Hepatocyte (in vitro differentiated cells): ENCODE results near the gene NPR3.

ENCODE experiments used
- EZH2phosphoT487 ChIP-seq: fragments of 200-600 bp; sonication (generic); IDR thresholded peaks from one replicate; pipeline ENCODE4 v1.6.1; 2018; ENCODE audit warnings: antibody characterized with exemption, mild to moderate bottlenecking, low read depth, moderate library complexity; ENCODE audit not compliant: unreplicated experiment, severe bottlenecking
- TF ChIP-seq, protein P1 (sequence below): fragments of 200-600 bp; sonication (generic); IDR thresholded peaks from 2 replicates; pipeline ENCODE4 v1.5.1; 2016; ENCODE audit warnings: antibody characterized with exemption, mild to moderate bottlenecking; ENCODE audit not compliant: poor library complexity

DNA sequence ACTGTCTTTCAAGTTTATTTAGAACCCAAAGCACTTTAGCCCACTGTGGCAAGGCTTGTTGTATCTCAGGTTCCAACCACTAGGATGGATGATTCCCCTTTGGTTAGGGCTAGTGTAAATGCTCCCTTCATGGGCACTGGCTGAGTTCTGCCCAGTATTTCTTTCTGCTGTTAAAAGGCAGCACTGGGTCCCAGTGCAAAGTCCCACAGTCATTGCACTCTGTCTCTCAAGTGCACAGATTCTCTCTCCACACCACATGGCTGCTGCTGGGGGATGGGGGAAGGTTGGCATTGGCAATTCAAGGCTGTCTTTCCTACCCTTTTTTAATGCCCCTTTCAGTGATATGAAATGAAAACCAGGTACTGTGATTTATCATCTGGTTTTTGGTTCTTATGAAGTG lies 7.2 kb upstream of the NPR3 start:
- no peak for TF ChIP-seq EZH2phosphoT487
- TF ChIP-seq, protein P1, sequence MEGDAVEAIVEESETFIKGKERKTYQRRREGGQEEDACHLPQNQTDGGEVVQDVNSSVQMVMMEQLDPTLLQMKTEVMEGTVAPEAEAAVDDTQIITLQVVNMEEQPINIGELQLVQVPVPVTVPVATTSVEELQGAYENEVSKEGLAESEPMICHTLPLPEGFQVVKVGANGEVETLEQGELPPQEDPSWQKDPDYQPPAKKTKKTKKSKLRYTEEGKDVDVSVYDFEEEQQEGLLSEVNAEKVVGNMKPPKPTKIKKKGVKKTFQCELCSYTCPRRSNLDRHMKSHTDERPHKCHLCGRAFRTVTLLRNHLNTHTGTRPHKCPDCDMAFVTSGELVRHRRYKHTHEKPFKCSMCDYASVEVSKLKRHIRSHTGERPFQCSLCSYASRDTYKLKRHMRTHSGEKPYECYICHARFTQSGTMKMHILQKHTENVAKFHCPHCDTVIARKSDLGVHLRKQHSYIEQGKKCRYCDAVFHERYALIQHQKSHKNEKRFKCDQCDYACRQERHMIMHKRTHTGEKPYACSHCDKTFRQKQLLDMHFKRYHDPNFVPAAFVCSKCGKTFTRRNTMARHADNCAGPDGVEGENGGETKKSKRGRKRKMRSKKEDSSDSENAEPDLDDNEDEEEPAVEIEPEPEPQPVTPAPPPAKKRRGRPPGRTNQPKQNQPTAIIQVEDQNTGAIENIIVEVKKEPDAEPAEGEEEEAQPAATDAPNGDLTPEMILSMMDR: no peak
